H1 (cell line): ENCODE results near the gene CWC15. TPM values are rescaled to one million over a fixed set of nuclear protein-coding genes. Genes with fewer than 3 reads are reported as not detected.
A peak's percentile ranks its signal among the peaks of the same experiment; 100 is the strongest.

ENCODE experiments used
- ATF3 ChIP-seq: IDR thresholded peaks from 2 replicates; pipeline ENCODE4 v1.6.1; 2011; ENCODE audit warnings: low read depth, mild to moderate bottlenecking, low read length; ENCODE audit not compliant: insufficient read depth
- BCL11A ChIP-seq, 2 experiments: IDR thresholded peaks; one replicate each; pipeline ENCODE4 v1.6.1; 2011; ENCODE audit warnings: low read depth in 2 of 2, low read length in 2 of 2, mild to moderate bottlenecking in 2 of 2
- CTCF ChIP-seq, 3 experiments: IDR thresholded peaks; 1 replicate in 2 of 3; 2 replicates in 1 of 3; pipeline versions ENCODE4 v1.5.1 to v1.6.1; 2011; ENCODE audit warnings: low read length in 3 of 3, mild to moderate bottlenecking in 3 of 3, inconsistent platforms in 2 of 3, low read depth in 1 of 3, moderate library complexity in 1 of 3; ENCODE audit not compliant: insufficient read depth in 1 of 3; ENCODE audit errors: control extremely low read depth in 1 of 3
- E2F6 ChIP-seq: IDR thresholded peaks from 2 replicates; pipeline ENCODE4 v1.6.1; 2012; ENCODE audit warnings: inconsistent platforms
- EZH2 ChIP-seq: fragments of 200-600 bp; sonication (generic); IDR thresholded peaks from 2 replicates; pipeline ENCODE4 v1.7.1; 2012; ENCODE audit warnings: low read depth, mild to moderate bottlenecking, moderate library complexity, low read length, inconsistent platforms; ENCODE audit not compliant: severe bottlenecking
- FOSL1 ChIP-seq: IDR thresholded peaks from 2 replicates; pipeline ENCODE4 v1.6.1; 2011; ENCODE audit warnings: mild to moderate bottlenecking, low read depth, low read length, moderate library complexity; ENCODE audit not compliant: insufficient read depth
- GTF2F1 ChIP-seq: IDR thresholded peaks from 2 replicates; pipeline ENCODE4 v1.6.1; 2012; ENCODE audit warnings: low read depth, low read length, improper control_type of control experiment, borderline replicate concordance
- HDAC2 ChIP-seq, 2 experiments: fragments of 300-600 bp in 1 of 2; sonication (generic) in 1 of 2; IDR thresholded peaks; 2 replicates each; pipeline ENCODE4 v1.6.1; 2011 to 2012; ENCODE audit warnings: low read depth in 2 of 2, low read length in 2 of 2, mild to moderate bottlenecking in 2 of 2, moderate library complexity in 2 of 2, borderline replicate concordance in 1 of 2, inconsistent platforms in 1 of 2
- KDM5A ChIP-seq: fragments of 200-600 bp; IDR thresholded peaks from 2 replicates; pipeline ENCODE4 v1.7.1; 2012; ENCODE audit warnings: mild to moderate bottlenecking, low read length, inconsistent platforms, mixed read lengths
- NANOG ChIP-seq: IDR thresholded peaks from 2 replicates; pipeline ENCODE4 v1.6.1; 2011; ENCODE audit warnings: low read length, low read depth, mild to moderate bottlenecking, inconsistent platforms; ENCODE audit not compliant: insufficient read depth, poor library complexity, severe bottlenecking
- PHF8 ChIP-seq: fragments of 200-600 bp; sonication (generic); conservative IDR thresholded peaks from 2 replicates; pipeline ENCODE4 v1.7.1; 2012; ENCODE audit warnings: low read depth, mild to moderate bottlenecking, inconsistent platforms, low read length, moderate library complexity
- POLR2A ChIP-seq, 2 experiments: IDR thresholded peaks; 1 replicate in 1 of 2; 2 replicates in 1 of 2; pipeline ENCODE4 v1.6.1; 2011; ENCODE audit warnings: low read depth in 2 of 2, low read length in 2 of 2, mild to moderate bottlenecking in 2 of 2; ENCODE audit errors: control extremely low read depth in 1 of 2
- POLR2AphosphoS5 ChIP-seq: IDR thresholded peaks from 2 replicates; pipeline ENCODE4 v1.6.1; 2011; ENCODE audit warnings: low read depth, low read length
- RAD21 ChIP-seq, 2 experiments: IDR thresholded peaks in 1 of 2; conservative IDR thresholded peaks in 1 of 2; 2 replicates each; pipeline ENCODE4 v1.6.1; 2011; ENCODE audit warnings: low read depth in 2 of 2, low read length in 2 of 2, improper control_type of control experiment in 1 of 2, inconsistent platforms in 1 of 2, mild to moderate bottlenecking in 1 of 2, moderate library complexity in 1 of 2
- SIN3A ChIP-seq, 2 experiments: IDR thresholded peaks in 1 of 2; conservative IDR thresholded peaks in 1 of 2; 2 replicates each; pipeline ENCODE4 v1.6.1; 2011 to 2012; ENCODE audit warnings: low read length in 2 of 2, improper control_type of control experiment in 1 of 2, low read depth in 1 of 2, mild to moderate bottlenecking in 1 of 2
- SIX5 ChIP-seq: IDR thresholded peaks from 2 replicates; pipeline ENCODE4 v1.6.1; 2011; ENCODE audit warnings: mild to moderate bottlenecking, low read depth, low read length
- TBP ChIP-seq: IDR thresholded peaks from 2 replicates; pipeline ENCODE4 v1.6.1; 2011; ENCODE audit warnings: low read depth, low read length, improper control_type of control experiment
- ZNF274 ChIP-seq: IDR thresholded peaks from 2 replicates; pipeline ENCODE4 v1.7.0; 2012; ENCODE audit warnings: low read length, borderline replicate concordance; ENCODE audit errors: extremely low read depth
- polyA plus RNA-seq, 7 experiments: library from polyadenylated mRNA; depleted of rRNA in 3 of 7; stranded (reverse) in 5 of 7; unstranded in 2 of 7; fragments of >200 nt in 5 of 7; fragments of 200-250 nt in 2 of 7; gene quantifications; 1 replicate in 5 of 7; 2 replicates in 1 of 7; 4 replicates in 1 of 7; pipeline versions ENCODE4 v1.2.1 to v1.2.3, GENCODE V29; 2011 to 2013; ENCODE audit warnings: missing spikeins in 2 of 7, mixed read lengths in 2 of 7
- total RNA-seq: library from RNA; stranded (reverse); fragmentation: NEBNext Ultra II Directional; extraction: Animal tissue kit (Norgen Biotek cat#: 25700); gene quantifications from 2 replicates; pipeline ENCODE4 v1.2.1, GENCODE V29; 2021

CWC15 gene
- total and polyA plus RNA-seq, 2 of the 8 experiments (the other 6 are each of a cell fraction or from before 2014, with no cell fraction given), result 15.7 to 59.4 TPM

- no peak for TF ChIP-seq CTCF (IDR thresholded peaks at IDR 0.05; ENCODE audit: control extremely low read depth in 1 of 3, insufficient read depth in 1 of 3, low read depth in 1 of 3, low read length in 3 of 3)
- TF ChIP-seq NANOG, result no peak
- peak; percentile 95 for TF ChIP-seq POLR2AphosphoS5
- TF ChIP-seq TBP, result peak; percentile 90
- TF ChIP-seq GTF2F1, result no peak
- 0 out of 4 replicates have a peak, but pooled peaks of 1 of the 2 experiments have one; percentile 43 for TF ChIP-seq HDAC2 (IDR thresholded peaks at IDR 0.05; ENCODE audit: borderline replicate concordance in 1 of 2, low read depth in 2 of 2, low read length in 2 of 2)
- peak; percentile 56 to 91 for TF ChIP-seq POLR2A (IDR thresholded peaks at IDR 0.05; ENCODE audit: control extremely low read depth in 1 of 2, low read depth in 2 of 2, low read length in 2 of 2)
- no peak for TF ChIP-seq ATF3
- TF ChIP-seq SIN3A (conservative IDR thresholded peaks at IDR 0.05 in 1 of 2, IDR thresholded peaks at IDR 0.05 in 1 of 2; ENCODE audit: low read depth in 1 of 2, low read length in 2 of 2), result peak in 1 of 2 experiments; percentile 90; a peak in 3 of 4 replicates
- TF ChIP-seq RAD21 (IDR thresholded peaks at IDR 0.05 in 1 of 2, conservative IDR thresholded peaks at IDR 0.05 in 1 of 2; ENCODE audit: low read depth in 2 of 2, low read length in 2 of 2), result 0 out of 4 replicates have a peak, but pooled peaks of 1 of the 2 experiments have one; percentile 0
- TF ChIP-seq SIX5, result peak; percentile 18; the same call in 1 of the 2 replicates
- TF ChIP-seq FOSL1, result no peak
- peak; percentile 95 for TF ChIP-seq PHF8
- TF ChIP-seq E2F6, result no peak
- no peak for TF ChIP-seq ZNF274
- no peak for TF ChIP-seq BCL11A (IDR thresholded peaks at IDR 0.05; ENCODE audit: low read depth in 2 of 2, low read length in 2 of 2)
- peak; percentile 92 for TF ChIP-seq KDM5A
- TF ChIP-seq EZH2, result no peak
Measured at GRCh38 chr11:94973099-94973968, at the start of gene CWC15, which contains the start of gene KDM4D (continued).
